Endothelial cell of umbilical vein (primary cell): ENCODE measurements around the gene KRR1. TPM values are rescaled to one million over a fixed set of nuclear protein-coding genes. Genes with fewer than 3 reads are reported as not detected.

Source experiments
- BruUV-seq: library from RNA; stranded (reverse); fragments of 400-500 nt; replicated peaks from 2 replicates; lab custom pipeline; 2021; lab: Mats Ljungman, UMichigan
- CTCF ChIA-PET: fragments of 300-600, 350-600 bp; sonication (Branson Sonifier 250); formaldehyde crosslinking; loops from one replicate; lab custom pipeline; 2021; ENCODE audit warnings: antibody characterized with exemption, inconsistent platforms; lab: Charles Lee
- POLR2A ChIA-PET: fragments of 300-600, 350-600 bp; sonication (Branson Sonifier 250); formaldehyde crosslinking; loops from one replicate; lab custom pipeline; 2021; ENCODE audit warnings: antibody characterized with exemption, inconsistent platforms; lab: Charles Lee
- DNase-seq: peaks from one replicate; pipeline ENCODE4 v3.0.0-alpha.2; 2011; ENCODE audit warnings: low read depth, low spot score
- FAIRE-seq: peaks from 2 replicates; lab custom pipeline; 2011; peaks lifted over from hg19 to GRCh38; lab: Jason Lieb, UNC
- H2AFZ ChIP-seq: 2 replicates; pipeline ENCODE4 v1.6.0; 2012; ENCODE audit warnings: low read depth, low read length, control low read depth, inconsistent platforms
- H3K27ac ChIP-seq: 2 replicates; pipeline ENCODE4 v1.5.1; 2011; ENCODE audit warnings: low read depth, mild to moderate bottlenecking, control low read depth, low read length, moderate library complexity; ENCODE audit not compliant: insufficient read depth
- H3K27me3 ChIP-seq, 2 experiments: 2 replicates each; pipeline versions ENCODE4 v1.6.0 to v1.6.1; 2011; ENCODE audit warnings: low read length in 2 of 2, mixed read lengths in 1 of 2; ENCODE audit not compliant: control insufficient read depth in 2 of 2, insufficient read depth in 2 of 2
- H3K36me3 ChIP-seq, 2 experiments: 2 replicates in 1 of 2; 3 replicates in 1 of 2; pipeline ENCODE4 v1.5.1; 2011; ENCODE audit warnings: low read length in 2 of 2, mild to moderate bottlenecking in 1 of 2, moderate library complexity in 1 of 2; ENCODE audit not compliant: control insufficient read depth in 2 of 2, insufficient read depth in 2 of 2; ENCODE audit errors: extremely low read depth in 1 of 2
- H3K4me1 ChIP-seq: 3 replicates; pipeline ENCODE4 v1.5.1; 2011; ENCODE audit warnings: mild to moderate bottlenecking, low read length; ENCODE audit not compliant: control insufficient read depth, insufficient read depth; ENCODE audit errors: extremely low read depth
- H3K4me2 ChIP-seq: 2 replicates; pipeline ENCODE4 v1.6.1; 2011; ENCODE audit warnings: low read length, control low read depth, mixed read lengths; ENCODE audit not compliant: insufficient read depth
- H3K4me3 ChIP-seq, 3 experiments: fragments of 200-600 bp in 1 of 3; sonication (generic), shearing (Covaris generic) in 1 of 3; replicated peaks in 1 of 3; 2 replicates each; pipeline ENCODE4 v1.5.1; 2011 to 2016; ENCODE audit warnings: control low read depth in 3 of 3, low read length in 3 of 3, mild to moderate bottlenecking in 2 of 3, inconsistent platforms in 1 of 3, low read depth in 1 of 3, moderate library complexity in 1 of 3; ENCODE audit not compliant: insufficient read depth in 1 of 3
- H3K79me2 ChIP-seq: 2 replicates; pipeline ENCODE4 v1.6.0; 2012; ENCODE audit warnings: low read length, inconsistent platforms; ENCODE audit not compliant: control insufficient read depth, insufficient read depth
- H3K9ac ChIP-seq: replicated peaks from 2 replicates; pipeline ENCODE3; 2011; ENCODE audit warnings: low read length, control low read depth; ENCODE audit not compliant: insufficient read depth; ENCODE audit errors: extremely low read depth
- H3K9me1 ChIP-seq: replicated peaks from 3 replicates; pipeline ENCODE4 v1.6.0; 2011; ENCODE audit warnings: mild to moderate bottlenecking, low read length; ENCODE audit not compliant: control insufficient read depth, insufficient read depth; ENCODE audit errors: extremely low read depth
- H3K9me3 ChIP-seq: replicated peaks from 2 replicates; pipeline ENCODE4 v1.5.1; 2012; ENCODE audit warnings: low read length, inconsistent platforms; ENCODE audit not compliant: control insufficient read depth, insufficient read depth
- H4K20me1 ChIP-seq: replicated peaks from 2 replicates; pipeline ENCODE3; 2011; ENCODE audit warnings: mild to moderate bottlenecking, low read length; ENCODE audit not compliant: control insufficient read depth, insufficient read depth; ENCODE audit errors: extremely low read depth
- EZH2 ChIP-seq: IDR thresholded peaks from 2 replicates; pipeline ENCODE4 v1.6.1; 2012; ENCODE audit warnings: borderline replicate concordance, low read depth, mild to moderate bottlenecking, moderate library complexity, low read length, inconsistent platforms; ENCODE audit not compliant: severe bottlenecking
- FOS ChIP-seq: IDR thresholded peaks from 2 replicates; pipeline ENCODE4 v1.6.1; 2011; ENCODE audit warnings: mild to moderate bottlenecking, low read length, moderate library complexity, borderline replicate concordance; ENCODE audit not compliant: insufficient read depth
- GATA2 ChIP-seq: IDR thresholded peaks from 2 replicates; pipeline ENCODE4 v1.7.0; 2011; ENCODE audit warnings: low read depth, mild to moderate bottlenecking, moderate library complexity, mixed read lengths, low read length; ENCODE audit not compliant: insufficient read length, insufficient read depth
- JUN ChIP-seq: IDR thresholded peaks from 2 replicates; pipeline ENCODE4 v1.6.1; 2011; ENCODE audit warnings: borderline replicate concordance, low read depth; ENCODE audit not compliant: insufficient read length, insufficient read depth
- MYC ChIP-seq: IDR thresholded peaks from one replicate; pipeline ENCODE4 v1.6.1; 2011; ENCODE audit warnings: mild to moderate bottlenecking, low read depth, low read length
- POLR2A ChIP-seq: IDR thresholded peaks from 2 replicates; pipeline ENCODE4 v1.6.1; 2012; ENCODE audit warnings: low read depth, mild to moderate bottlenecking, control low read depth, low read length
- POLR2AphosphoS5 ChIP-seq: IDR thresholded peaks from 2 replicates; pipeline ENCODE4 v1.6.1; 2012; ENCODE audit warnings: low read depth, mild to moderate bottlenecking, control low read depth, low read length, moderate library complexity; ENCODE audit not compliant: insufficient read depth
- dilution Hi-C: fragments of 300-500 bp; cut with MboI; formaldehyde crosslinking; loops from one replicate; pipeline ENCODE4 v1.15.0; 2019; ENCODE audit warnings: low sequenced_read_pairs; ENCODE audit not compliant: extremely low pct_ligation_motif_present
- intact Hi-C: fragments of 100-400 bp; cut with micrococcal nuclease; formaldehyde crosslinking; loops from one replicate; pipeline ENCODE4 v1.10.0; 2022
- polyA plus RNA-seq, 4 experiments: library from polyadenylated mRNA; depleted of rRNA in 3 of 4; stranded (reverse) in 3 of 4; unstranded in 1 of 4; fragments of >200 nt; gene quantifications; 2 replicates each; pipeline versions ENCODE4 v1.2.1 to v1.2.3, GENCODE V29; 2011 to 2012; ENCODE audit warnings: missing spikeins in 1 of 4
- total RNA-seq: library from RNA; stranded (reverse); gene quantifications from 2 replicates; pipeline ENCODE4 v1.2.3, GENCODE V29; 2021
- TF ChIP-seq, protein P1 (sequence below), 2 donors: IDR thresholded peaks; 1 replicate in 1 of 2; 2 replicates in 1 of 2; pipeline ENCODE4 v1.5.1; 2011; ENCODE audit warnings: low read length in 2 of 2, mild to moderate bottlenecking in 2 of 2, moderate library complexity in 2 of 2, control low read depth in 1 of 2, inconsistent platforms in 1 of 2, low read depth in 1 of 2; ENCODE audit not compliant: insufficient read depth in 1 of 2; ENCODE audit errors: extremely low read depth in 1 of 2
- TF ChIP-seq, protein P2 (sequence below): IDR thresholded peaks from 2 replicates; pipeline ENCODE4 v1.6.1; 2011; ENCODE audit not compliant: insufficient read depth, insufficient read length

KRR1 gene
- total and polyA plus RNA-seq, 2 donors (not counting 3 experiments of a cell fraction or from before 2014, with no cell fraction given), result 5.9 to 49.3 TPM

DNA sequence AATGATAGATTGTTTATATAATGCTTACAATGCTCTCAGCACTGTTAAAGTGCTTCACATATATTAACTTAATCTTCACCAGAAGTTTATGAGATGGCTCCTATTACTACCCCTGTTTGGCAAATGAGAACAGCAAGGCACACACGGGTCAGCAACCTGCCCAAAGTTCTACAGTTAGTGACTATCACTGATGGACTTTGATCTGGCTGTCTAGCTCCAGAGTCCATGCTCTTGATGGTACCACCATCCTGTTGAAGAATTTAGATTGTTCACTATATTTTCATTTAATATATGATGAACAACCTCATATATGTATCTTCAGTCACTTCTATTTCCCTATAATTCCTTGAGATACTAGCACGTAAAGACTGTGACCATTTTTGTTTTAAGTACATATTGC is 20.2 kb downstream of the KRR1 start:
- CTCF ChIA-PET, result no interaction called here
- intact Hi-C loops, result no loop called here

More for the DNA sequence above, 20.2 kb downstream of the KRR1 start:
- FAIRE-seq (no peak), DNase-seq (no peak)
- H3K27me3 ChIP-seq, result no peaks in the 10 kb centered on the region
- POLR2A ChIA-PET, result no interaction called here
- TF ChIP-seq MYC (no peak), JUN (no peak), GATA2 (no peak), EZH2 (no peak), POLR2AphosphoS5 (no peak), FOS (no peak), POLR2A (no peak)
- TF ChIP-seq, protein P1, sequence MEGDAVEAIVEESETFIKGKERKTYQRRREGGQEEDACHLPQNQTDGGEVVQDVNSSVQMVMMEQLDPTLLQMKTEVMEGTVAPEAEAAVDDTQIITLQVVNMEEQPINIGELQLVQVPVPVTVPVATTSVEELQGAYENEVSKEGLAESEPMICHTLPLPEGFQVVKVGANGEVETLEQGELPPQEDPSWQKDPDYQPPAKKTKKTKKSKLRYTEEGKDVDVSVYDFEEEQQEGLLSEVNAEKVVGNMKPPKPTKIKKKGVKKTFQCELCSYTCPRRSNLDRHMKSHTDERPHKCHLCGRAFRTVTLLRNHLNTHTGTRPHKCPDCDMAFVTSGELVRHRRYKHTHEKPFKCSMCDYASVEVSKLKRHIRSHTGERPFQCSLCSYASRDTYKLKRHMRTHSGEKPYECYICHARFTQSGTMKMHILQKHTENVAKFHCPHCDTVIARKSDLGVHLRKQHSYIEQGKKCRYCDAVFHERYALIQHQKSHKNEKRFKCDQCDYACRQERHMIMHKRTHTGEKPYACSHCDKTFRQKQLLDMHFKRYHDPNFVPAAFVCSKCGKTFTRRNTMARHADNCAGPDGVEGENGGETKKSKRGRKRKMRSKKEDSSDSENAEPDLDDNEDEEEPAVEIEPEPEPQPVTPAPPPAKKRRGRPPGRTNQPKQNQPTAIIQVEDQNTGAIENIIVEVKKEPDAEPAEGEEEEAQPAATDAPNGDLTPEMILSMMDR (IDR thresholded peaks at IDR 0.05; ENCODE audit: extremely low read depth in 1 of 2, insufficient read depth in 1 of 2, low read depth in 1 of 2, low read length in 2 of 2), result no peak
- TF ChIP-seq, protein P2, sequence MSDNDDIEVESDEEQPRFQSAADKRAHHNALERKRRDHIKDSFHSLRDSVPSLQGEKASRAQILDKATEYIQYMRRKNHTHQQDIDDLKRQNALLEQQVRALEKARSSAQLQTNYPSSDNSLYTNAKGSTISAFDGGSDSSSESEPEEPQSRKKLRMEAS, result no peak
- H3K79me2 ChIP-seq, result peaks cover 5% of the 10 kb centered on the region
- peaks cover 14% of the 10 kb centered on the region for H3K4me1 ChIP-seq
- H3K9ac ChIP-seq, result no peak overlapping the region
- dilution Hi-C loops, result no loop called here
- no peaks in the 10 kb centered on the region for H3K9me1 ChIP-seq
- H3K36me3 ChIP-seq, result peaks cover 0 to 8% of the 10 kb centered on the region in 2 experiments
- H3K9me3 ChIP-seq, result no peaks in the 10 kb centered on the region
- H4K20me1 ChIP-seq, result no peaks in the 10 kb centered on the region
- no TSS peak for BruUV-seq
- no peak overlapping the region for H3K4me2 ChIP-seq
- H3K27ac ChIP-seq, result no peak overlapping the region
- H2AFZ ChIP-seq, result no peak overlapping the region
- H3K4me3 ChIP-seq, result no peak overlapping the region
